PFSK-1 (cell line): Measurements from ENCODE around the gene B3GNT2.

Source experiments
- POLR2AphosphoS5 ChIP-seq: IDR thresholded peaks from 2 replicates; pipeline ENCODE4 v1.6.1; 2012; ENCODE audit warnings: low read depth, mild to moderate bottlenecking, control low read depth, low read length, moderate library complexity
- REST ChIP-seq, 2 experiments: IDR thresholded peaks; 2 replicates each; pipeline versions ENCODE4 v1.6.1 to v1.8.0; 2011 to 2012; ENCODE audit warnings: low read depth in 2 of 2, low read length in 2 of 2, control low read depth in 1 of 2, inconsistent platforms in 1 of 2, mild to moderate bottlenecking in 1 of 2, moderate library complexity in 1 of 2; ENCODE audit not compliant: insufficient read depth in 1 of 2
- TAF1 ChIP-seq: IDR thresholded peaks from 2 replicates; pipeline ENCODE4 v1.6.1; 2012; ENCODE audit warnings: low read length, control low read depth, borderline replicate concordance; ENCODE audit not compliant: insufficient read depth

- TF ChIP-seq REST (IDR thresholded peaks at IDR 0.05; ENCODE audit: insufficient read depth in 1 of 2, low read depth in 2 of 2, low read length in 2 of 2) = no peak
- no peak for TF ChIP-seq TAF1
- no peak for TF ChIP-seq POLR2AphosphoS5
Measured at GRCh38 chr2:62197925-62198633, 2.2 kb downstream of the B3GNT2 start.
